NT2/D1 (cell line): Measurements from ENCODE around the gene BCL2L11.
A peak's percentile ranks its signal among the peaks of the same experiment; 100 is the strongest.
"Not testable (repeated sequence)": the region's sequence is repeated elsewhere in the genome, so short reads cannot be mapped to it uniquely, and the experiment has no call there.

Source experiments
- DNase-seq: peaks from one replicate; pipeline ENCODE4 v3.0.0-alpha.2; 2011; ENCODE audit warnings: low read depth, low spot score
- H3K27me3 ChIP-seq: 2 replicates; pipeline ENCODE4 v1.6.0; 2011; ENCODE audit warnings: mild to moderate bottlenecking; ENCODE audit not compliant: insufficient read length, insufficient read depth
- H3K36me3 ChIP-seq: 2 replicates; pipeline ENCODE4 v1.6.1; 2011; ENCODE audit warnings: mild to moderate bottlenecking, low read length, mixed read lengths; ENCODE audit not compliant: insufficient read depth, insufficient read length
- H3K4me1 ChIP-seq: 2 replicates; pipeline ENCODE4 v1.5.1; 2011; ENCODE audit not compliant: insufficient read depth, insufficient read length
- H3K4me3 ChIP-seq: 2 replicates; pipeline ENCODE4 v1.5.1; 2011; ENCODE audit warnings: low read depth; ENCODE audit not compliant: insufficient read length
- H3K9ac ChIP-seq: 2 replicates; pipeline ENCODE4 v1.6.0; 2011; ENCODE audit warnings: low read depth; ENCODE audit not compliant: insufficient read length
- H3K9me3 ChIP-seq: 2 replicates; pipeline ENCODE4 v1.5.1; 2011; ENCODE audit warnings: mild to moderate bottlenecking, low read length; ENCODE audit not compliant: insufficient read depth
- SUZ12 ChIP-seq: IDR thresholded peaks from 2 replicates; pipeline ENCODE4 v1.6.1; 2011; ENCODE audit not compliant: insufficient read length, insufficient read depth; ENCODE audit errors: extremely low read depth
- YY1 ChIP-seq: IDR thresholded peaks from 2 replicates; pipeline ENCODE4 v1.6.1; 2011; ENCODE audit not compliant: insufficient read length, insufficient read depth
- ZNF274 ChIP-seq: IDR thresholded peaks from 2 replicates; pipeline ENCODE4 v1.6.1; 2011; ENCODE audit warnings: mild to moderate bottlenecking, low read depth, low read length

BCL2L11 gene

GRCh38 chr2:111120253-111121027 lies at the start of gene BCL2L11:
BCL2L11 (plus strand) TSS chr2:111120914; CDS start chr2:111123746, 2,832 bp downstream.
- DNase-seq = peak; percentile 85
- peak within 1 kb of the TSS; percentile 90 for H3K4me3 ChIP-seq
- TF ChIP-seq ZNF274 (no peak), YY1 (no peak), SUZ12 (no peak)
- H3K4me1 ChIP-seq = peaks cover 4% of the 10 kb centered on the region
- peaks cover 64% of the 10 kb centered on the region for H3K27me3 ChIP-seq
- peak within 1 kb of the TSS; percentile 95 for H3K9ac ChIP-seq
- peaks cover 17% of the 10 kb centered on the region for H3K36me3 ChIP-seq
- H3K9me3 ChIP-seq = no peaks in the 10 kb centered on the region

- no peak overlapping the region for H3K9ac ChIP-seq
- H3K4me1 ChIP-seq = no peaks in the 10 kb centered on the region
- DNase-seq = no peak
- no peaks in the 10 kb centered on the region for H3K27me3 ChIP-seq
- TF ChIP-seq SUZ12 (no peak), ZNF274 (no peak), YY1 (no peak)
- peaks cover 26% of the 10 kb centered on the region for H3K9me3 ChIP-seq
- no peak overlapping the region for H3K4me3 ChIP-seq
- no peaks in the 10 kb centered on the region for H3K36me3 ChIP-seq
Observed at GRCh38 chr2:111071600-111072171, 49.0 kb upstream of the BCL2L11 start.

GRCh38 chr2:111072220-111072871 lies 48.4 kb upstream of the BCL2L11 start:
- Histone ChIP-seq H3K4me1 (no peaks in the 10 kb centered on the region), H3K27me3 (no peaks in the 10 kb centered on the region), H3K9me3 (peaks cover 26% of the 10 kb centered on the region), H3K36me3 (no peaks in the 10 kb centered on the region), H3K9ac (no peak overlapping the region), H3K4me3 (no peak overlapping the region)
- TF ChIP-seq SUZ12 (no peak), YY1 (no peak), ZNF274 (no peak)
- no peak for DNase-seq

- not testable (repeated sequence) for H3K4me1 ChIP-seq, H3K27me3 ChIP-seq, H3K36me3 ChIP-seq, H3K9me3 ChIP-seq, H3K9ac ChIP-seq, DNase-seq, H3K4me3 ChIP-seq
Observed at GRCh38 chr2:111082659-111083058, 38.1 kb upstream of the BCL2L11 start.

GRCh38 chr2:111091811-111092211 lies 28.9 kb upstream of the BCL2L11 start:
- no peaks in the 10 kb centered on the region for H3K9me3 ChIP-seq
- TF ChIP-seq ZNF274 = no peak
- TF ChIP-seq YY1 = no peak
- TF ChIP-seq SUZ12 = no peak
- no peaks in the 10 kb centered on the region for H3K27me3 ChIP-seq
- no peak overlapping the region for H3K4me3 ChIP-seq
- DNase-seq = no peak
- no peak overlapping the region for H3K9ac ChIP-seq
- no peaks in the 10 kb centered on the region for H3K36me3 ChIP-seq
- H3K4me1 ChIP-seq = no peaks in the 10 kb centered on the region

- TF ChIP-seq YY1 = no peak
- TF ChIP-seq SUZ12 = no peak
- TF ChIP-seq ZNF274 = no peak
Observed at GRCh38 chr2:111094691-111095090, 26.0 kb upstream of the BCL2L11 start.

GRCh38 chr2:111095434-111095833 lies 25.3 kb upstream of the BCL2L11 start:
- DNase-seq = no peak
- Histone ChIP-seq H3K4me3 (no peak overlapping the region), H3K36me3 (no peaks in the 10 kb centered on the region), H3K9me3 (no peaks in the 10 kb centered on the region), H3K4me1 (no peaks in the 10 kb centered on the region), H3K27me3 (no peaks in the 10 kb centered on the region), H3K9ac (no peak overlapping the region)
- TF ChIP-seq YY1 (no peak), SUZ12 (no peak), ZNF274 (no peak)

More at GRCh38 chr2:111094691-111095090, 26.0 kb upstream of the BCL2L11 start:
- no peaks in the 10 kb centered on the region for H3K9me3 ChIP-seq
- H3K4me3 ChIP-seq = no peak overlapping the region
- H3K4me1 ChIP-seq = no peaks in the 10 kb centered on the region
- no peak for DNase-seq
- no peaks in the 10 kb centered on the region for H3K36me3 ChIP-seq
- H3K27me3 ChIP-seq = no peaks in the 10 kb centered on the region
- no peak overlapping the region for H3K9ac ChIP-seq
